Measurements from ENCODE around the gene UCN2. TPM values are rescaled to one million over a fixed set of nuclear protein-coding genes. Genes with fewer than 3 reads are reported as not detected.

UCN2 gene
- total RNA-seq, 2 experiments from 2014 or later, result not detected

GRCh38 chr3:48546203-48546829 lies 17.3 kb downstream of the UCN2 start:
- DNase-seq (no peak), ATAC-seq (no peak)
- Mint-ChIP-seq H3K27me3 (no peaks in the 10 kb centered on the region), H3K9me3 (no peaks in the 10 kb centered on the region), H3K4me1 (ENCODE audit: low read depth) (peaks cover 5% of the 10 kb centered on the region), H3K27ac (no peak overlapping the region), H3K36me3 (ENCODE audit: low read depth) (peaks cover 47% of the 10 kb centered on the region), H3K4me3 (no peak overlapping the region)
- ChIA-PET POLR2A (no interaction called here), CTCF (interaction anchor here (2.6 to 4.7 kb wide), 2 partner anchors 110 to 145 kb away, joined by 13 to 56 read pairs; no protein-coding TSS in a partner anchor)
- no peak for TF ChIP-seq CTCF (IDR thresholded peaks at IDR 0.05)
- intact Hi-C loops (cut with micrococcal nuclease), result loop anchor here (5.0 to 10.0 kb wide), 4 partner anchors 34 to 272 kb away; no protein-coding TSS in a partner anchor

- no peak for TF ChIP-seq CTCF (IDR thresholded peaks at IDR 0.05)
- no peaks in the 10 kb centered on the region for H3K9me3 Mint-ChIP-seq
- no peak overlapping the region for H3K4me3 Mint-ChIP-seq
- peaks cover 3% of the 10 kb centered on the region for H3K4me1 Mint-ChIP-seq (ENCODE audit: low read depth)
- ChIA-PET CTCF (interaction anchor here (2.4 to 2.6 kb wide), 2 partner anchors 108 to 143 kb away, joined by 13 to 17 read pairs; no protein-coding TSS in a partner anchor), POLR2A (no interaction called here)
- H3K27ac Mint-ChIP-seq, result no peak overlapping the region
- intact Hi-C loops (cut with micrococcal nuclease), result loop anchor here (10.0 kb wide), 1 partner anchor 269 kb away; no protein-coding TSS in a partner anchor
- H3K36me3 Mint-ChIP-seq (ENCODE audit: low read depth), result peaks cover 49% of the 10 kb centered on the region
- DNase-seq, result no peak
- ATAC-seq, result no peak
- H3K27me3 Mint-ChIP-seq, result no peaks in the 10 kb centered on the region
Measured at GRCh38 chr3:48544141-48544540, 19.4 kb downstream of the UCN2 start.

GRCh38 chr3:48543271-48543866 lies 20.2 kb downstream of the UCN2 start:
- H3K4me1 Mint-ChIP-seq (ENCODE audit: low read depth), result no peaks in the 10 kb centered on the region
- ChIA-PET CTCF (interaction anchor here (2.4 kb wide), 1 partner anchor 107 kb away, joined by 17 read pairs; no protein-coding TSS in a partner anchor), POLR2A (no interaction called here)
- H3K27ac Mint-ChIP-seq, result no peak overlapping the region
- no peak for DNase-seq
- intact Hi-C loops (cut with micrococcal nuclease), result loop anchor here (10.0 kb wide), 1 partner anchor 269 kb away; no protein-coding TSS in a partner anchor
- TF ChIP-seq CTCF (IDR thresholded peaks at IDR 0.05), result no peak
- H3K36me3 Mint-ChIP-seq (ENCODE audit: low read depth), result peaks cover 51% of the 10 kb centered on the region
- ATAC-seq, result no peak
- H3K9me3 Mint-ChIP-seq, result no peaks in the 10 kb centered on the region
- H3K4me3 Mint-ChIP-seq, result no peak overlapping the region
- H3K27me3 Mint-ChIP-seq, result no peaks in the 10 kb centered on the region

- Mint-ChIP-seq H3K27me3 (no peaks in the 10 kb centered on the region), H3K9me3 (no peaks in the 10 kb centered on the region), H3K4me3 (no peak overlapping the region), H3K27ac (no peak overlapping the region), H3K4me1 (ENCODE audit: low read depth) (no peaks in the 10 kb centered on the region), H3K36me3 (ENCODE audit: low read depth) (peaks cover 58% of the 10 kb centered on the region)
- no peak for TF ChIP-seq CTCF (IDR thresholded peaks at IDR 0.05)
- ATAC-seq, result no peak
- CTCF ChIA-PET, result interaction anchor here (1.3 to 1.4 kb wide), 2 partner anchors 11 to 102 kb away, joined by 4 read pairs; no protein-coding TSS in a partner anchor
- intact Hi-C loops (cut with micrococcal nuclease), result no loop called here
- POLR2A ChIA-PET, result no interaction called here
- no peak for DNase-seq
Measured at GRCh38 chr3:48538451-48538850, 25.1 kb downstream of the UCN2 start.

GRCh38 chr3:48536785-48537184 lies 26.8 kb downstream of the UCN2 start:
- H3K27me3 Mint-ChIP-seq, result no peaks in the 10 kb centered on the region
- POLR2A ChIA-PET, result interaction anchor here (0.6 to 1.0 kb wide), 3 partner anchors 19 to 89 kb away, joined by 3 to 5 read pairs (median 4); no protein-coding TSS in a partner anchor

More at GRCh38 chr3:48536785-48537184, 26.8 kb downstream of the UCN2 start:
- Mint-ChIP-seq H3K36me3 (ENCODE audit: low read depth) (peaks cover 61% of the 10 kb centered on the region), H3K4me1 (ENCODE audit: low read depth) (no peaks in the 10 kb centered on the region), H3K27ac (no peak overlapping the region), H3K4me3 (no peak overlapping the region), H3K9me3 (no peaks in the 10 kb centered on the region)
- no peak for ATAC-seq
- CTCF ChIA-PET, result interaction anchor here (1.2 to 1.4 kb wide), 5 partner anchors 13 to 101 kb away, joined by 3 to 6 read pairs (median 4); no protein-coding TSS in a partner anchor
- no peak for DNase-seq
- no peak for TF ChIP-seq CTCF (IDR thresholded peaks at IDR 0.05)
- intact Hi-C loops (cut with micrococcal nuclease), result no loop called here
